Stimulated activated CD8-positive, alpha-beta memory T cell treated with anti-CD3 and anti-CD28 coated beads, Interleukin-4, amount 100 ng/mL, for 24 hours (primary cell): Measurements from ENCODE around the gene DBNDD1.
"Not testable (repeated sequence)": the region's sequence is repeated elsewhere in the genome, so short reads cannot be mapped to it uniquely, and the experiment has no call there.

Source experiments
- DNase-seq: peaks from one replicate; pipeline ENCODE4 v3.0.0-alpha.2; 2020; ENCODE audit warnings: low read depth

The DBNDD1 gene

GRCh38 chr16:90011508-90011819, 7.8 kb downstream of the DBNDD1 start:
- no peak for DNase-seq

- no peak for DNase-seq
Measured at GRCh38 chr16:90010676-90011507, 8.4 kb downstream of the DBNDD1 start.

- DNase-seq: no peak
Measured at GRCh38 chr16:90009172-90009899, 9.9 kb downstream of the DBNDD1 start.

GRCh38 chr16:90008708-90009145, 10.5 kb downstream of the DBNDD1 start:
- DNase-seq: peak; percentile 47

GRCh38 chr16:90007635-90008234, 11.5 kb downstream of the DBNDD1 start:
- not testable (repeated sequence) for DNase-seq

GRCh38 chr16:90007015-90007414, 12.2 kb downstream of the DBNDD1 start:
- no peak for DNase-seq

- no peak for DNase-seq
Measured at GRCh38 chr16:90005956-90006663, 13.1 kb downstream of the DBNDD1 start.

- DNase-seq: no peak
Measured at GRCh38 chr16:90004577-90004976, 14.7 kb downstream of the DBNDD1 start.

GRCh38 chr16:90002759-90003158, 16.5 kb downstream of the DBNDD1 start:
- DNase-seq: no peak

GRCh38 chr16:90001761-90002503, 17.3 kb downstream of the DBNDD1 start:
- DNase-seq: no peak

- no peak for DNase-seq
Measured at GRCh38 chr16:90000733-90001427, 18.4 kb downstream of the DBNDD1 start.

- no peak for DNase-seq
Measured at GRCh38 chr16:89999831-90000574, 19.3 kb downstream of the DBNDD1 start.

GRCh38 chr16:89996178-89996489, 23.1 kb downstream of the DBNDD1 start:
- DNase-seq: no peak

- not testable (repeated sequence) for DNase-seq
Measured at GRCh38 chr16:89995475-89996177, 23.6 kb downstream of the DBNDD1 start.

- peak; percentile 20 for DNase-seq
Measured at GRCh38 chr16:89994721-89995474, 24.4 kb downstream of the DBNDD1 start.

GRCh38 chr16:89994389-89994720, 24.9 kb downstream of the DBNDD1 start:
- DNase-seq: no peak

- no peak for DNase-seq
Measured at GRCh38 chr16:89993971-89994370, 25.3 kb downstream of the DBNDD1 start.

GRCh38 chr16:89993377-89993776, 25.9 kb downstream of the DBNDD1 start:
- no peak for DNase-seq

- DNase-seq: no peak
Measured at GRCh38 chr16:89990799-89991198, 28.5 kb downstream of the DBNDD1 start.
